Dermis blood vessel endothelial cell (primary cell): ENCODE results near the gene GSTT2. TPM values are rescaled to one million over a fixed set of nuclear protein-coding genes. Genes with fewer than 3 reads are reported as not detected.
A peak's percentile ranks its signal among the peaks of the same experiment; 100 is the strongest.
"Not testable (repeated sequence)": the region's sequence is repeated elsewhere in the genome, so short reads cannot be mapped to it uniquely, and the experiment has no call there.

ENCODE experiments used
- DNase-seq: peaks from one replicate; pipeline ENCODE4 v3.0.0; 2010
- total RNA-seq: library from RNA; depleted of rRNA; stranded (reverse); fragments of >200 nt; gene quantifications from 2 replicates; pipeline ENCODE4 v1.2.3, GENCODE V29; 2014

The GSTT2 gene
- 0.65 TPM in 1 of 2 replicates, not detected in the other for total RNA-seq

DNA sequence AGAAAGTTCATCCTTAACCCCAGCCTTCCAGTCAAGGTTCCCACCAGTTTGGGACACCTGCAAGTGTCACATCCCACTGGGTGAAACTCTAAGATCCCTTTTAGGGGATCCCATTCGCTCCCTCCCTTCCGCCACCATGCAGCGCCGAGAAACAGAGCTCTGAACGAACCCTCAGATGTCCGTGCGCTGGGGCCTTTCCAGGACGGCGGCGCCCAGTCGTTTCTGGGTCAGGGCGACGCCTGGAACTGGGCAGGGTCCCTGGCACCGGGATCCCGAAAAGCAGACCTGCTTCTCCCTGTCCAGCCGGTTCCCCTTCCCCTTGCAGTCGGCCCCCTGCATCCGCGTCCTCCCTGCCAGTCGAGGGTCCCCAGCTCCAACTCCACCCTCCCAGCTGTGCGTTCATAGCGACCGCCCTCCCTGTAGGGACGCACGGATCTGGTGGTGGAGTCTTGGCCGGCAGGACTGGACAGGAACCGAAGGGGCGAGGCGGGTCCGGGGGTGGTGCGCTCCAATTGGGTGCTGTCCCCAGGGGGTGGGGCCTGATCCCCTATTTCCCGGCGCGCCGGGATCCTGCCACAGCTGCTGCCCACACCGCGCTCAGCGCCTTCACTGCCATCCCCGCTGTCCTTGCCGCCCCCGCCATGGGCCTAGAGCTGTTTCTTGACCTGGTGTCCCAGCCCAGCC is at the start of gene GSTT2:
GSTT2 (plus strand) TSS at position 578 of the 684 bp plus-strand sequence.
- not testable (repeated sequence) for DNase-seq

DNA sequence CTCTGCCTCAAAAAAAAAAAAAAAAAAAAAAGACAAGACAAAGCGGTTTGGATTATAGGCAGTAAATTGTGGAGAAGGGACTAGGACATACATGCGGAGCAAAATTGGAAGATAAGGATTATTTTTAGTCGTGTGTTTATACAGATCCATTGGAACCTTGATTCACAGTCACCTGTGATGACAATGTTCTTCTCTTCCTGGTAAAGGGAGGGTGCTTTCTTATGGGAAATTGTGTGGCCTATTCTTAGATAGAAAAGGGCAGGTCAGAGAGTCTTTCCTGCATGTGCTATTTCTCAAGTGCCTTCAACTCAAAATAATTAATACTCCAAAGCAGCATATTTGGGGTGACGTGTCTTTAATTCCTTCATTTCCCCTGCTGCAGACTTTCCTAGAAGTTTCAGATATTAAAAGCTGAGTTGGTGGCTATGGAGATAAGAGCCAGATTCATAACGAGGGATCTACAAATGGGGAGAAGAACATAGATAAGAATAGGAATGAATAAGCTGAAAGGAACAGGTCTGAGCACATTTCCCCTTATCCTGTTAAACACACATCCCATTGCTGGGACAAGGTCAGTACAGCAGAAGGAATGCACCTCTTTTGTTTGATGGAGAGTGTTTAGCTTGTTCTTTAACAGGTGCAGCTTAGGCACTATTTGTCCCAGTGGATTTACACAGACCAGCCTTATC is 41.5 kb upstream of the GSTT2 start:
- DNase-seq, result peak; percentile 6

DNA sequence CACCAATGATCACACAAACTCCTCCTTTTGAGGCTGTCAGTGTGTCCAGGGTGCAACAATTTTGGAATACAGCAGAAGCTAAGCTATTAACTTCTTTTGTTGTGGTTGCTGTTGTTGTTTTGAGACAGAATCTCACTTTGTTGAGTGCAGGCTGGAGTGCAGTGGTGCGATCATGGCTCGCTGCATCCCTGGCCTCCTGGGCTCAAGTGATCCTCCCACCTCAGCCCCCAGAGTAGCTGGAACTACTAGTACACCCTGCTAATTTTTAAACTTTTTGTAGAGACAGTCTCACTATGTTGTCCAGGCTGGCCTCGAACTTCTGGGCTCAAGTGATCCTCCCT is 40.9 kb upstream of the GSTT2 start:
- DNase-seq, result no peak

DNA sequence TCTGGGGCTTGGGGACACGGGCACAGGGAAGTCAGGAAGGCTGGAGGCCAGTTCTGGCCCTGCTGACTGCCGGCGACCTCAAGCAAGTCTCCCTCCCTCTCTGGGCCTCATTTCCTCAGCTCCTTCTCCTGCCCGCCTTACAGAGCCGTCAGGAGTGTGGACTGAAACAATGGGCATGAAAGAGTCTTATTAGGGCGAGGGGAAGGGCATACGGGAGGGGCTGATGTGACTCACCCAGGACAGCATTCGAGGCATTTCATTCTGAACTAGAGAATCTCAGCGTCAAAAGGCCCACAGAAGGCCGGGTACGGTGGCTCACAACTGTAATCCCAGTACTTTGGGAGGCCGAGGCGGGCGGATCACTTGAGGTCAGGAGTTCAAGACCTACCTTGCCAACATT is 39.8 kb upstream of the GSTT2 start:
- not testable (repeated sequence) for DNase-seq

DNA sequence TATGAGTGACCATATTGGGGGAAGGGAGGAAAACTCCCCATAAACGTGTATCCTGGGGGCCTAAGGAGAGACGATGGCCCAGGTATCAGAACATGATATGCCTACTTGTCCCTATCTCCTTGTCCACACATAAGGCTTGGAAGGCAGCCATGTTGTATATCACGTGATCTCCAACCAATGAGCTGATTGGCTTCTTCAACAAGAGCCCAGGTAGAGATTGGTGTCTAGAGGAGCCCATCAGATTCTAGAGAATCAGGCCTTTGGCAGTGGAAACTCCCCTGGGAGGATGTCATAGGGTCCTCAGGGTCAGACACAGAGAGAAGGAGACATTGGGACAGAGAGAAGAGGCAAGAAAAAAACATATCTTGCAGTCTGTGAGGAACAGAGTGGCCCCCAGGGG is 32.5 kb upstream of the GSTT2 start:
- not testable (repeated sequence) for DNase-seq

DNA sequence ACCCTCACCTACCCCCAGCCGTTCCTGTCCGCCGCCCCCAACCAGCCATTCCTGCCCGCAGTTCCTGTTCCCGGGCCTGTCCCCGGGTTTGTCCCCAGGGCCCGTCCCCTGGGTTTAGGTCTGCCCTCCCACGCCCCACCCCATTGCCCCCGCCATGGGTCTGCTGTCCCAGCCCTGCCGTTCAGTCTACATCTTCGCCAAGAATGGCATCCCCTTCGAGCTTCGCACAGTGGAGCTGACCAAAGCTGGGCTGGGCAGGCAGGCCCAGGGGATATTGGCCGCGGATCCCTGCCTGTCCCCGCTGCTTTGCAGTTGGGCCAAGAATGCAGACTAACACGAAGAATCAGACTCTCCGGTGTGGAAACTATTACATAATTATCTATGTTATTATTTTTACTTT is 30.2 kb upstream of the GSTT2 start:
- not testable (repeated sequence) for DNase-seq

DNA sequence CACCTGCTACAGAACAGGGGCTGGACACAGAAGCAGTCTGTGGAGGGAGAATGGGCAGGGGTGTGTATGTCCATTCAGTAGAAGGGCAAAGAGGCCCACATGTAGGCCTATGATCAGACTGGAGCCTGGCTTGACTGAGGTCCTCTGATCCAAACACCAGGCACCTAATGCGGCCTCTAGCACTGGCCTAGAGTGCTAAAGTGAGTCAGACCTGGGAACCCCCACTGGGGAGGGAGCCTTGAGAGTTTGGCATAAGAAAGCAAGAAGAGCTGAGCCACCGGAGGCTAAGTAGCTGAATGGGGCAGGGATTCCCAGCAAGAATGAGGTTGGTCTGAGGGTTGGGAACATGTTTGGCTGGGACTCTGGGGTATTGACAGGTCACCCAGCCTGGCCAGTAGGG is 28.6 kb upstream of the GSTT2 start:
- DNase-seq, result not testable (repeated sequence)

DNA sequence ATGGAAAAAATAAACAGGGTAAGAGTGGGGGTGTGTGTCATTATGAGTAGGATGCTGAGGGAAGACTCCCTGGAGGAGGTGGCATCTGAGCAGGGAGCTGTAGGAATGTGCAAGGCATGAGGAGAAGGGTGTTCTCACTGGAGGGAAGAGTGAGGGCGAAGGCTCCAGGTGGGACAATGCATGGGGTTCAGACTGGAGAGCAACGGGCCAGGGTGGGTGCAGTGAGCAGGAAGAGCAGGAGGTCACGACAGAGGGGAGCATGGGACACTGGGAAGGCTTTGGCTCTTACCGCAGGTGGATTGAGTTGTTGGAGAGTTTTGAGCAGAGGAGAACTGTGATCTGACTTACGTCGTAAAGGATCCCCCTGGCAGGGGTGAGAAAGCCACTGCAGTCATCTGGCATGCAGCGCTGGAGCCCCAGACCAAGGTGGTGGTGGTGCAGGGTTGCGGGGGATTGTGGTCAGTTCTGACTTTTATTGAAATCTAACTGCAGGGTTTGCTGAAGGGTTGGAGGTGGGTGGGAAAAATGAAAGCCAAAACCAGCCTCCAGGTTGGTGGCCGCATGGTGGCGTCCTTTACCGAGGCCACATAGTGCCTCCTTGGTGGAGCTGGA is 27.0 kb upstream of the GSTT2 start:
- DNase-seq, result not testable (repeated sequence)

DNA sequence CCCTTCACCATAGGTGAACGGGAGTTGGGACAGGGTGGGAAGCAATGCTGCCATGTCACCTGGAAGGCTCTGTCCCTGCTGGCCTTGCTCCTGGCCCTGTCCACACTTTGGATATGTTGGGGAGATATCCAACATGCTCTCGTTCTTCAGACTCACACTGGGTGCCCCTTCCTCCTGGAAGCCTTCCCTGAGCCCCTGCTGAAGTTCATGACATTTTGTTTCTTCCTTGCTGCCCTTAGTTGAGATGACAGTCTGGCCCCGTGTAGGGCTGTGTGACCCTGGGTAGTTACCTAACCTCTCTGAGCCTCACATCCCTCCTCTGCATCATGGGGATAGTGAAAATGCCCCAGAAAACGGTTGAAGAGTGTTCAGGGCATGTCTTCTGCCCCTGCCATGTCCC is 26.4 kb upstream of the GSTT2 start:
- DNase-seq, result not testable (repeated sequence)

DNA sequence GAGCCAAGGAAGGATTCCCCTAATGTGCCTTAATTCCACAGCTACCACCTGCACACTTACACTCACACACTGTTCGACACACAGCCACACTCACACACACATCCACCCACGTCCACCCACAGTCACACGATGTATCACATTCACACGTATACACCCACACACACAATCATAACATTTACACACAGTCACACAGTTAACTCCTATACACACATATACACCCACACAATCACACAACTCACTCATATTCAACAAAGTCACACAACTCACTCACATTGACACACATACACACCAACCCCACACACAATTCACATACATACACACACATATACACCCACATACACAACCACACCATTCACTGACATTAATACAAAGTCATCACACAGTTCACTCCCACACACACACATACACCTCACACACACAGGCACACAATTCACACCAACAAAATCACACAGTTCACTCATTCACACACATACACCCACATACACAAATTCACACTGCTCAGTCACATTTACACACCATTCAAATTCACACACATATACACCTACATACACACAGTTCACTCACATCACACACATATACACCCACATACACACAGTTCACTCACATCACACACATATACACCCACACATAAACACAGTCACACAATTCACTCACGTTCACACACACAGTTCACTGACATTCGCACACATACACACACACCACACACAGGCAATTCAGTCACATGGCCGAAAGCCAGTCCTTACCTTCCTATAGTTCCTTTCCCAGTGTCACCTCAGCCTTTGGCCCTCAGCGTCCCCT is 25.5 kb upstream of the GSTT2 start:
- DNase-seq, result not testable (repeated sequence)

DNA sequence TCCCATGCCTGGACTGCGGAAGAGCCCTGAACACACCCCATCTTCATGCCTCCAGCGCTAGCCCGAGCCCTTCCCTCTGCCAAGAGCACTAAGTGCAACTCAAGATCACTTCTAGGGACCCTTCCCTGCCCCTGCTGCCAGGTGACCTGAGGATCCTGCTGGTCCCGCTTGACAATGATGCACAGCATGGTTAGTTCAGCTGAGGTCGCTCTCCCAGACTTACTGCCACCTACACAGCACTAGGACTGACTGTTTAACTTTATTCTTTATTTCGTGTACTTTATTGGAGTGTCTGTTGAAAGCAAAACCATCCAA is 25.0 kb upstream of the GSTT2 start:
- not testable (repeated sequence) for DNase-seq

DNA sequence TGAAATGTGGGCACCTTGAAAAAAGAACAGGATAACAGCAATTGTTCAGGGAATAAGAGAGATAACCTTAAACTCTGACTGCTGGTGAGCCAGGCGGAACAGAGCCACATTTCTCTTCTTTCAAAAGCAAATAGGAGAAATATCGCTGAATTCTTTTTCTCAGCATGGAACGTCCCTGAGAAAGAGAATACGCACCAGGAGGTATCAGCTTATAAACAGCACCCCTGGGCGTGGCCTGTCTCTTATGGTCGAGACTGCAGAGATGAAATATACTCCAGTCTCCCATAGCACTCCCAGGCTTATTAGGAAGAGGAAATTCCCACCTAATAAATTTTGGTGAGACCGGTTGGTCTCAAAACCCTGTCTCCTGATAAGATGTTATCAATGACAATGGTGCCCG is 24.0 kb upstream of the GSTT2 start:
- not testable (repeated sequence) for DNase-seq

DNA sequence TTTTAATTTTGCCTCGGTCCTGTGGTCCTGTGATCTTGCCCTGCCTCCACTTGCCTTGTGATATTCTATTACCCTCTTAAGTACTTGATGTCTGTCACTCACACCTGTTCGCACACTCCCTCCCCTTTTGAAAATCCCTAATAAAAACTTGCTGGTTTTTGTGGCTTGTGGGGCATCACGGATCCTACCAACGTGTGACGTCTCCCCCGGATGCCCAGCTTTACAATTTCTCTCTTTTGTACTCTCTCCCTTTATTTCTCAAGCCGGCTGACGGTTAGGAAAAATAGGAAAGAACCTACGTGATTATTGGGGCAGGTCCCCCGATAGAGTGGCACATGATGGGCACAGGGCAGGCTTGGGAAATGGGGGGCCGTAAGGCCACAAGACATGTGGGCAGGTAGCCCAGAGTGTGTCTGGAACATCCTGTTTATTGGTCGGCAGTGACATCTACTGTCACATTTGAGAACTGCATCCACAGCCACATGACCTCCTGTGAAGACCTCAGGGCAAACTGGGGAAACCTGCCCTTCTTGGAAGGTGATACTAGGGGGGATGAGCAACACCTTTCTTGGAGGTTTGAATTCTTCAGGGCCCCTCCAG is 23.5 kb upstream of the GSTT2 start:
- peak; percentile 82 for DNase-seq

DNA sequence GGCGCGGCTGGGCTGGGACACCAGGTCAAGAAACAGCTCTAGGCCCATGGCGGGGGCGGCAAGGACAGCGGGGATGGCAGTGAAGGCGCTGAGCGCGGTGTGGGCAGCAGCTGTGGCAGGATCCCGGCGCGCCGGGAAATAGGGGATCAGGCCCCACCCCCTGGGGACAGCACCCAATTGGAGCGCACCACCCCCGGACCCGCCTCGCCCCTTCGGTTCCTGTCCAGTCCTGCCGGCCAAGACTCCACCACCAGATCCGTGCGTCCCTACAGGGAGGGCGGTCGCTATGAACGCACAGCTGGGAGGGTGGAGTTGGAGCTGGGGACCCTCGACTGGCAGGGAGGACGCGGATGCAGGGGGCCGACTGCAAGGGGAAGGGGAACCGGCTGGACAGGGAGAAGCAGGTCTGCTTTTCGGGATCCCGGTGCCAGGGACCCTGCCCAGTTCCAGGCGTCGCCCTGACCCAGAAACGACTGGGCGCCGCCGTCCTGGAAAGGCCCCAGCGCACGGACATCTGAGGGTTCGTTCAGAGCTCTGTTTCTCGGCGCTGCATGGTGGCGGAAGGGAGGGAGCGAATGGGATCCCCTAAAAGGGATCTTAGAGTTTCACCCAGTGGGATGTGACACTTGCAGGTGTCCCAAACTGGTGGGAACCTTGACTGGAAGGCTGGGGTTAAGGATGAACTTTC is 18.7 kb upstream of the GSTT2 start, which contains the start of gene GSTT2B:
GSTT2B (minus strand) TSS at position 112 of the 688 bp plus-strand sequence; CDS start at position 48, 64 bp downstream.
- DNase-seq, result not testable (repeated sequence)

DNA sequence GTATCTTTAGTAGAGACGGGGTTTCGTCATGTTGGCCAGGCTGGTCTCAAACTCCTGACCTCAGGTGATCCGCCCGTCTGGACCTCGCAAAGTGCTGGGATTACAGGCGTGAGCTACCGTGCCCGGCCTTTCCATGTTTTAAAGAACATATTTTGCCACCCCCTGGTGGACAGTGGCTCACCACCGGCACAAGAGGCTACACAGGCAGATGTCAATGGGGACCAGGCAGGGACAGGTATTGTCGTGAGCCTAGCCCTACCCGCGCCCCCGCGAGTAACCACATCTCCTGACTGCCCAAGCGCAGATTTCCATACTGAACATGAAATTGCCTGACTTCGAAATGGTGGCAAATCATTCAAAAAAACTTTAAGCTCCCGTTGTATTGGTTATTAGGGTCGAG is 13.8 kb upstream of the GSTT2 start:
- DNase-seq, result not testable (repeated sequence)

DNA sequence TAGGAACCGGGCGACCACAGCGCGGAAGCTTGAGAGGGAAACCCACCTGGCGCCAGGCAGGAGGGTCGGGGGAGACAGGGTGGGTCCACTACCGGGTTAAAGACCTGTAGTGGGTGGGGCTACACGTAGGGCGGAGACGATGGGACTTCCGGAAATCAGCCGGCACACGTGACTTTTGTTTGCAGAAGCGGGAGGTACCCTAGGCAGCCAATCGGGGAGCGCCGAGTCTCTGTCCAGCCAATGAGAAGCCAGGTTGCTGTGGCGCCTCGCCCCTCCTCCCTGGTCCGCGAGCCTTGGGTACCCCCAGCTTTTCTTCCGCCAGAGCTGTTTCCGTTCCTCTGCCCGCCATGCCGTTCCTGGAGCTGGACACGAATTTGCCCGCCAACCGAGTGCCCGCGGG is 13.4 kb upstream of the GSTT2 start, which contains the start of gene DDTL:
DDTL (plus strand) TSS at position 321 of the 400 bp plus-strand sequence; CDS start at position 348, 27 bp downstream.
- DNase-seq, result not testable (repeated sequence)

DNA sequence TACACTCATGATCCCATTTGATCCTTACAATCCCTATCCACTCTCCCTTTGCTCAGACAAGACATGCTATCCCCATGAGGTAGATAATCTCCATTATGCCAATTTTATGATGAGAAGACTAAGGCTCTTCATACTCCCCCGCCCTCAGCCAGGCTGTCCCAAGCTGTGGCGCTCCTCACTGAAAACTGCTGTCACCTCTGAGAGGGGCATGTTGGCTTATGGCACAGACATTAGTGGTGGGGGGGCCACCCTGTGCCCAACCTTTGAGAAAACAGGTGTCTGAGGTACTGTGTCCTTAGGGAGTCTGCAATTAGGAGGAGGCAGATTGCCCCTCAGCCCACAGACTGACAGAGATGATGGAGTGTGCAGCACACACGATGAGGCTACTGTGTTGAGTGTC is 10.9 kb upstream of the GSTT2 start:
- no peak for DNase-seq

DNA sequence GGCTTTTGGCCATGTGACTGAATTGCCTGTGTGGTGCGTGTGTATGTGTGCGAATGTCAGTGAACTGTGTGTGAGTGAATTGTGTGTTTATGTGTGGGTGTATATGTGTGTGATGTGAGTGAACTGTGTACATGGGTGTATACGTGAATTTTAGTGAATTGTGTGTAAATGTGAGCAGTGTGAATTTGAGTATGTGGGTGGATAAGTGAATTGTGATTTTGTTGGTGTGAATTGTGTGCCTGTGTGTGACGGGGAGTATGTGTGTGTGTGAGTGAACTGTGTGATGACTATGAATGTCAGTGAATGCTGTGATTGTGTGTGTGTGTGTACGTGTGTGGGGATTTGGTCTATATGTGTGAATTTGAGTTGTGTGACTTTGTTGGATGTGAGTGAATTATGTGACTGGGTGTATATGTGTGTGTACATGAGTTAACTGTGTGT is 9.7 kb upstream of the GSTT2 start:
- DNase-seq, result no peak

DNA sequence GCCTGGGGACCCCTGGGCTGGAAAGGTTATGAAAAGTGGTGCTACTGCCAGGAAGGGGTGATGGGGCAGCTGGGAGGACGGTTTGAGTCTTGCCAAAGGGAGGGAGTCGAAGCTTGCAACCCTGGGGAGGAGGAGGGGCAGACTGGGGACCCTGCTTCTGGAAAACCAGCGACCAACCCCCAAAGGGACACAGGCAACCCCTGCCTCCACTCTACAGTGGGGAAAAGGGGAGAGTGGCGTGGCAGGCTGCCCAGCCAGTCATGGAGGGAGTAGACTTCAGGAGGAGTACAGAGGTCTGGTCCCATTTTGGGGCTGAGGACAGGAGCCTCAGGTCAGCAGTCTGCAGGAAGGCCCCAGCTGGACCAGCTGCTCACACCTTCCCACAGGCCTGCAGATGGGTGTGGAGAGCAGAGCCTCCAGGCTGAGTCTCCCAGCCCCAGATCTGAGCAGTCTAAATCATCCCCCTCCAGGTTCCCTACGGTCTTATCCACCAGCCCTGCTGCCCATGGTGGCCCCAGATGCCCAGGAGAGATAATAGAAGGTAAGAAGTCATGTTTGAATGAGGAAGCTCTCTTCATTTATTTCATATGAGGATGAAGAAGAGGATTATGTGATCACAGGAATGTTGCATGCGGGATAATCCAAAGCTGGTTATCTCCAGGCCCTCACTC is 9.0 kb upstream of the GSTT2 start:
- DNase-seq, result no peak

DNA sequence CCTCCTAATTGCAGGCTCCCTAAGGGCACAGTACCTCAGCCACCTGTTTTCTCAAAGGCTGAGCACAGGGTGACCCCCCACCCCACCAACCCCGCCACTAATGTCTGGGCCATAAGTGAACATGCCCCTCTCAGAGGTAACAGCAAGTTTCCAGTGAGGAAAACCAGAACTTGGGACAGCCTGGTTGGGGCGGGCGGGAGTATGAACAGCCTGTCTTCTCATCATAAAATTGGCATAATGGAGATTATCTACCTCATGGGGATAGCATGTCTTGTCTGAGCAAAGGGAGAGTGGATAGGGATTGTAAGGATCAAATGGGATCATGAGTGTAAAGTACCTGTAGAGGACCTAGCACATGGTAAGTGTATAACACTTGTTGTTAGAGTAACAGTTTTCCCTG is 8.0 kb upstream of the GSTT2 start:
- not testable (repeated sequence) for DNase-seq

DNA sequence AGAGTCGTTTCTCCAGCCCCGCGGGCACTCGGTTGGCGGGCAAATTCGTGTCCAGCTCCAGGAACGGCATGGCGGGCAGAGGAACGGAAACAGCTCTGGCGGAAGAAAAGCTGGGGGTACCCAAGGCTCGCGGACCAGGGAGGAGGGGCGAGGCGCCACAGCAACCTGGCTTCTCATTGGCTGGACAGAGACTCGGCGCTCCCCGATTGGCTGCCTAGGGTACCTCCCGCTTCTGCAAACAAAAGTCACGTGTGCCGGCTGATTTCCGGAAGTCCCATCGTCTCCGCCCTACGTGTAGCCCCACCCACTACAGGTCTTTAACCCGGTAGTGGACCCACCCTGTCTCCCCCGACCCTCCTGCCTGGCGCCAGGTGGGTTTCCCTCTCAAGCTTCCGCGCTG is 5.6 kb upstream of the GSTT2 start, which contains the start of gene DDT:
DDT (minus strand) TSS at position 97 of the 400 bp plus-strand sequence; CDS start at position 70, 27 bp downstream.
- DNase-seq, result not testable (repeated sequence)
